Tibial nerve (tissue), 4 donors: ENCODE results near the gene FADS1. TPM values are rescaled to one million over a fixed set of nuclear protein-coding genes. Genes with fewer than 3 reads are reported as not detected.

ENCODE experiments used
- DNase-seq, 2 donors: peaks; one replicate each; pipeline ENCODE4 v3.0.0-alpha.2; 2019; ENCODE audit warnings: low spot score in 2 of 2
- H3K27ac ChIP-seq, 4 donors: fragments of 200-600 bp; sonication (generic) in 3 of 4; one replicate each; pipeline ENCODE4 v1.5.1; 2017 to 2019; ENCODE audit warnings: mild to moderate bottlenecking in 1 of 4
- H3K27me3 ChIP-seq, 2 donors: fragments of 200-600 bp; sonication (generic) in 1 of 2; one replicate each; pipeline versions ENCODE4 v1.5.1 to v1.6.0; 2017 to 2019
- H3K36me3 ChIP-seq, 3 donors: fragments of 200-600 bp; sonication (generic); one replicate each; pipeline ENCODE4 v1.5.1; 2018 to 2019
- H3K4me1 ChIP-seq, 4 donors: fragments of 200-600 bp; sonication (generic) in 3 of 4; one replicate each; pipeline ENCODE4 v1.5.1; 2017 to 2019
- H3K4me3 ChIP-seq, 4 donors: fragments of 200-600 bp; sonication (generic) in 3 of 4; one replicate each; pipeline ENCODE4 v1.5.1; 2017 to 2019; ENCODE audit warnings: mild to moderate bottlenecking in 1 of 4, moderate library complexity in 1 of 4
- H3K9me3 ChIP-seq, 4 donors: fragments of 200-600 bp; sonication (generic) in 3 of 4; one replicate each; pipeline ENCODE4 v1.5.1; 2017 to 2019
- CTCF ChIP-seq, 5 experiments: fragments of 200-600 bp in 3 of 5; fragments of 450-650 bp in 2 of 5; sonication (generic) in 3 of 5; IDR thresholded peaks; one replicate each; pipeline ENCODE4 v1.5.1; 2016 to 2019; ENCODE audit warnings: antibody characterized with exemption in 5 of 5, mild to moderate bottlenecking in 3 of 5, moderate library complexity in 2 of 5
- EP300 ChIP-seq, 2 donors: sonication (generic); formaldehyde crosslinking; IDR thresholded peaks; one replicate each; pipeline ENCODE4 v1.6.1; 2017; ENCODE audit warnings: antibody characterized with exemption in 2 of 2, mild to moderate bottlenecking in 1 of 2
- POLR2A ChIP-seq, 2 donors: fragments of 450-650 bp; IDR thresholded peaks; one replicate each; pipeline ENCODE4 v1.6.1; 2017; ENCODE audit warnings: antibody characterized with exemption in 2 of 2, mild to moderate bottlenecking in 2 of 2, moderate library complexity in 2 of 2
- WGBS, 2 donors: methylation state at CpG; one replicate each; pipeline ENCODE4 v1.1.5; 2018; 5-methylcytosine and 5-hydroxymethylcytosine counted together
- total RNA-seq, 4 donors: library from RNA; depleted of rRNA; stranded (reverse); fragments of >200 nt; gene quantifications; one replicate each; pipeline ENCODE4 v1.1.0, GENCODE V29; 2016

Gene FADS1
- total RNA-seq, 4 donors from 2014 or later: 33.7 to 61.6 (median 47.0) TPM

GRCh38 chr11:61851113-61851899 is 34.5 kb upstream of the FADS1 start:
- H3K4me3 ChIP-seq: no peak overlapping the region
- peaks cover 0 to 48% (median 0%) of the 10 kb centered on the region in 3 donors for H3K36me3 ChIP-seq
- H3K9me3 ChIP-seq: no peaks in the 10 kb centered on the region
- no peak for DNase-seq
- H3K27me3 ChIP-seq: no peaks in the 10 kb centered on the region
- H3K27ac ChIP-seq: peak overlapping the region; percentile 3 to 84 (median 72)
- no peak for TF ChIP-seq POLR2A (IDR thresholded peaks at IDR 0.05)
- 59 to 63% methylated on average over 14 to 24 of the region's 24 CpGs for WGBS, 2 donors
- H3K4me1 ChIP-seq: peaks cover 0 to 53% (median 20%) of the 10 kb centered on the region in 4 donors

GRCh38 chr11:61850687-61851086 is 33.9 kb upstream of the FADS1 start:
- Histone ChIP-seq H3K27ac (peak overlapping the region; percentile 3 to 84 (median 72)), H3K27me3 (no peaks in the 10 kb centered on the region), H3K4me1 (peaks cover 0 to 55% (median 21%) of the 10 kb centered on the region in 4 donors), H3K36me3 (peaks cover 0 to 48% (median 0%) of the 10 kb centered on the region in 3 donors), H3K9me3 (no peaks in the 10 kb centered on the region), H3K4me3 (no peak overlapping the region)
- TF ChIP-seq POLR2A (IDR thresholded peaks at IDR 0.05): no peak
- no peak for TF ChIP-seq EP300 (IDR thresholded peaks at IDR 0.05)
- no peak for TF ChIP-seq CTCF (IDR thresholded peaks at IDR 0.05)
- no peak for DNase-seq
- 37 to 39% methylated on average over 7 of the region's 7 CpGs for WGBS, 2 donors

- peaks cover 0 to 43% (median 14%) of the 10 kb centered on the region in 4 donors for H3K4me1 ChIP-seq
- H3K36me3 ChIP-seq: peaks cover 0 to 54% (median 0%) of the 10 kb centered on the region in 3 donors
- no peak overlapping the region for H3K4me3 ChIP-seq
- DNase-seq: no peak
- no peak for TF ChIP-seq EP300 (IDR thresholded peaks at IDR 0.05)
- no peak for TF ChIP-seq CTCF (IDR thresholded peaks at IDR 0.05)
- no peak for TF ChIP-seq POLR2A (IDR thresholded peaks at IDR 0.05)
- no peaks in the 10 kb centered on the region for H3K9me3 ChIP-seq
- 87 to 88% methylated on average over 9 of the region's 9 CpGs for WGBS, 2 donors
- no peaks in the 10 kb centered on the region for H3K27me3 ChIP-seq
- no peak overlapping the region for H3K27ac ChIP-seq
Measured at GRCh38 chr11:61848631-61849030, 31.8 kb upstream of the FADS1 start.

GRCh38 chr11:61847914-61848581 is 31.2 kb upstream of the FADS1 start:
- no peaks in the 10 kb centered on the region for H3K27me3 ChIP-seq
- no peak overlapping the region for H3K27ac ChIP-seq
- WGBS, 2 donors: 93 to 95% methylated on average over 15 to 18 of the region's 18 CpGs
- H3K9me3 ChIP-seq: no peaks in the 10 kb centered on the region
- H3K4me1 ChIP-seq: peaks cover 0 to 39% (median 11%) of the 10 kb centered on the region in 4 donors
- no peak overlapping the region for H3K4me3 ChIP-seq
- H3K36me3 ChIP-seq: peaks cover 0 to 59% (median 0%) of the 10 kb centered on the region in 3 donors
- no peak for DNase-seq
- no peak for TF ChIP-seq CTCF (IDR thresholded peaks at IDR 0.05)
- TF ChIP-seq EP300 (IDR thresholded peaks at IDR 0.05): no peak
- TF ChIP-seq POLR2A (IDR thresholded peaks at IDR 0.05): no peak

GRCh38 chr11:61846362-61847020 is 29.7 kb upstream of the FADS1 start:
- H3K27ac ChIP-seq: peak overlapping the region in 2 of 4 donors; percentile 38 to 72
- DNase-seq: no peak
- peaks cover 0 to 43% (median 10%) of the 10 kb centered on the region in 4 donors for H3K4me1 ChIP-seq
- TF ChIP-seq POLR2A (IDR thresholded peaks at IDR 0.05) (no peak), EP300 (IDR thresholded peaks at IDR 0.05) (no peak), CTCF (IDR thresholded peaks at IDR 0.05) (no peak)
- H3K9me3 ChIP-seq: no peaks in the 10 kb centered on the region
- H3K4me3 ChIP-seq: no peak overlapping the region
- 60 to 69% methylated on average over 10 of the region's 10 CpGs for WGBS, 2 donors
- peaks cover 0 to 67% (median 0%) of the 10 kb centered on the region in 3 donors for H3K36me3 ChIP-seq
- H3K27me3 ChIP-seq: no peaks in the 10 kb centered on the region
